ENCODE data around the gene PADI2. TPM values are rescaled to one million over a fixed set of nuclear protein-coding genes. Genes with fewer than 3 reads are reported as not detected.

Gene PADI2
- total and polyA plus RNA-seq, 9 of the 15 experiments (the other 6 are each of a cell fraction or from before 2014, with no cell fraction given): 0.01 to 0.11 (median 0.01) TPM; not detected in 5

DNA sequence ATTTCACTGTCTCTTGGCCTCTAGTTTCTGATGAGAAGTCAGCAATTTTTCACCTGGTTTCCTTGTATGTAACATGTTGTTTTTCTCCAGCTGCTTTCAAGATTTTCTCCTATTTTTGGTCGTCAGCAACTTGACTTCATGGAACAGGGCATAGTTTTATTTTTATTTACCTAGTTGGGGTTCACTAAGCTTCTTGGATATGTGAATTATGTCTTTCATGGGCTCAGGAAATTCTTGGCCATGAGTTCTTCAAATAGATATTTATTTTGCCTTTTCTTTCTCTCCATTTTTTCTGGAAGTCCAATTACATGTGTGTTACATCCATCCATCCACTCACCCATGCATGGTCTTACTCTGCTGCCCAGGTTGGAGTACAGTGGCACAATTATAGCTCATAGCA lies 79.1 kb downstream of the PADI2 start:
- TF ChIP-seq MAFF (IDR thresholded peaks at IDR 0.05; ENCODE audit: low read length) (no peak), ZNF75A (CRISPR knock-in tag; IDR thresholded peaks at IDR 0.05) (no peak), MIER1 (IDR thresholded peaks at IDR 0.05; ENCODE audit: low read depth) (no peak), ZNF174 (CRISPR knock-in tag; IDR thresholded peaks at IDR 0.05) (no peak), SNRNP70 (optimal IDR thresholded peaks at IDR 0.05; ENCODE audit: low read depth, low read length) (no peak)
- TF ChIP-seq, protein P1, sequence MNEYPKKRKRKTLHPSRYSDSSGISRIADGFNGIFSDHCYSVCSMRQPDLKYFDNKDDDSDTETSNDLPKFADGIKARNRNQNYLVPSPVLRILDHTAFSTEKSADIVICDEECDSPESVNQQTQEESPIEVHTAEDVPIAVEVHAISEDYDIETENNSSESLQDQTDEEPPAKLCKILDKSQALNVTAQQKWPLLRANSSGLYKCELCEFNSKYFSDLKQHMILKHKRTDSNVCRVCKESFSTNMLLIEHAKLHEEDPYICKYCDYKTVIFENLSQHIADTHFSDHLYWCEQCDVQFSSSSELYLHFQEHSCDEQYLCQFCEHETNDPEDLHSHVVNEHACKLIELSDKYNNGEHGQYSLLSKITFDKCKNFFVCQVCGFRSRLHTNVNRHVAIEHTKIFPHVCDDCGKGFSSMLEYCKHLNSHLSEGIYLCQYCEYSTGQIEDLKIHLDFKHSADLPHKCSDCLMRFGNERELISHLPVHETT (CRISPR knock-in tag; conservative IDR thresholded peaks at IDR 0.05 in 1 of 2, IDR thresholded peaks at IDR 0.05 in 1 of 2): no peak
- TF ChIP-seq, protein P2, sequence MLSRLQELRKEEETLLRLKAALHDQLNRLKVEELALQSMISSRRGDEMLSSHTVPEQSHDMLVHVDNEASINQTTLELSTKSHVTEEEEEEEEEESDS (CRISPR knock-in tag; IDR thresholded peaks at IDR 0.05): no peak
- Histone ChIP-seq H3K4me3 (no peak overlapping the region), H3K27ac (ENCODE audit: extremely low read depth, low read depth, low read length) (no peak overlapping the region), H3K79me2 (ENCODE audit: control insufficient read depth, insufficient read depth, low read length) (peaks cover 23% of the 10 kb centered on the region), H3K9me1 (ENCODE audit: control insufficient read depth, insufficient read depth, low read length) (no peaks in the 10 kb centered on the region), H3K9me3 (replicated peaks; ENCODE audit: control insufficient read depth, insufficient read depth, low read depth, low read length) (no peaks in the 10 kb centered on the region), H4K20me1 (replicated peaks; ENCODE audit: control insufficient read depth, insufficient read depth, low read length) (no peaks in the 10 kb centered on the region), H2AFZ (ENCODE audit: low read depth, low read length) (no peak overlapping the region), H3K27me3 (ENCODE audit: control insufficient read depth in 2 of 2, insufficient read depth in 2 of 2, low read length in 2 of 2) (no peaks in the 10 kb centered on the region), H3K36me3 (ENCODE audit: control insufficient read depth, insufficient read depth, low read length) (peaks cover 83% of the 10 kb centered on the region), H3K9ac (ENCODE audit: insufficient read depth in 1 of 2, low read depth in 2 of 2, low read length in 2 of 2) (no peak overlapping the region), H3K4me2 (ENCODE audit: insufficient read depth, low read length) (no peak overlapping the region), H3K4me1 (replicated peaks in 1 of 2; ENCODE audit: control insufficient read depth in 2 of 2, insufficient read depth in 2 of 2, low read length in 2 of 2) (no peaks in the 10 kb centered on the region; a peak in 1 of 5 replicates)
- DNase-seq (ENCODE audit: extremely low read depth in 1 of 4, low spot score in 3 of 4) (no peak), FAIRE-seq (no peak), ATAC-seq (no peak)
- POLR2A ChIA-PET: interaction anchor here (1.2 kb wide), 2 partner anchors 15 to 74 kb away, joined by 3 read pairs; no protein-coding TSS in a partner anchor
- in situ Hi-C loops (cut with MboI): loop anchor here (25.0 kb wide), 1 partner anchor 453 kb away; no protein-coding TSS in a partner anchor
- intact Hi-C loops (cut with micrococcal nuclease): no loop called here
- BruUV-seq (replicated peaks): no TSS peak
- CTCF ChIA-PET (ENCODE audit: low intra/inter-chr PET ratio): no interaction called here
- 54% methylated on average over 1 of the region's 1 CpG for WGBS (ENCODE audit: insufficient coverage, low coverage, missing lambda C conversion rate)
